ENCODE measurements around the gene HAAO.

Gene HAAO

GRCh38 chr2:42794271-42795046, 2.1 kb upstream of the HAAO start:
- DNase-seq (ENCODE audit: low read depth in 3 of 3, low spot score in 1 of 3), result no peak

- DNase-seq (ENCODE audit: low read depth in 3 of 3, low spot score in 1 of 3), result no peak
Observed at GRCh38 chr2:42793334-42794270, 1.2 kb upstream of the HAAO start.

GRCh38 chr2:42792087-42792582, 248 bp downstream of the HAAO start:
- no peak for DNase-seq (ENCODE audit: low read depth in 3 of 3, low spot score in 1 of 3)

- DNase-seq (ENCODE audit: low read depth in 3 of 3, low spot score in 1 of 3), result no peak
Observed at GRCh38 chr2:42791606-42792005, 777 bp downstream of the HAAO start.

- no peak for DNase-seq (ENCODE audit: low read depth in 3 of 3, low spot score in 1 of 3)
Observed at GRCh38 chr2:42789751-42790150, 2.6 kb downstream of the HAAO start.

GRCh38 chr2:42788882-42789281, 3.5 kb downstream of the HAAO start:
- DNase-seq (ENCODE audit: low read depth in 3 of 3, low spot score in 1 of 3), result no peak

- no peak for DNase-seq (ENCODE audit: low read depth in 3 of 3, low spot score in 1 of 3)
Observed at GRCh38 chr2:42788478-42788793, 3.9 kb downstream of the HAAO start.

- no peak for DNase-seq (ENCODE audit: low read depth in 3 of 3, low spot score in 1 of 3)
Observed at GRCh38 chr2:42787788-42788477, 4.5 kb downstream of the HAAO start.

GRCh38 chr2:42787424-42787787, 5.0 kb downstream of the HAAO start:
- no peak for DNase-seq (ENCODE audit: low read depth in 3 of 3, low spot score in 1 of 3)

GRCh38 chr2:42786561-42787345, 5.6 kb downstream of the HAAO start:
- no peak for DNase-seq (ENCODE audit: low read depth in 3 of 3, low spot score in 1 of 3)

GRCh38 chr2:42784204-42784880, 8.0 kb downstream of the HAAO start:
- no peak for DNase-seq (ENCODE audit: low read depth in 3 of 3, low spot score in 1 of 3)

- DNase-seq (ENCODE audit: low read depth in 3 of 3, low spot score in 1 of 3), result no peak
Observed at GRCh38 chr2:42783511-42783910, 8.9 kb downstream of the HAAO start.

- no peak for DNase-seq (ENCODE audit: low read depth in 3 of 3, low spot score in 1 of 3)
Observed at GRCh38 chr2:42781181-42781580, 11.2 kb downstream of the HAAO start.

GRCh38 chr2:42777883-42778805, 14.2 kb downstream of the HAAO start:
- no peak for DNase-seq (ENCODE audit: low read depth in 3 of 3, low spot score in 1 of 3)

- no peak for DNase-seq (ENCODE audit: low read depth in 3 of 3, low spot score in 1 of 3)
Observed at GRCh38 chr2:42775810-42776209, 16.6 kb downstream of the HAAO start.

GRCh38 chr2:42775186-42775585, 17.2 kb downstream of the HAAO start:
- no peak for DNase-seq (ENCODE audit: low read depth in 3 of 3, low spot score in 1 of 3)

GRCh38 chr2:42771546-42772153, 20.7 kb downstream of the HAAO start:
- no peak for DNase-seq (ENCODE audit: low read depth in 3 of 3, low spot score in 1 of 3)

GRCh38 chr2:42770288-42771131, 21.9 kb downstream of the HAAO start:
- no peak for DNase-seq (ENCODE audit: low read depth in 3 of 3, low spot score in 1 of 3)

All from stimulated activated CD4-positive, alpha-beta T cell treated with anti-CD3 and anti-CD28 coated beads, TNF-alpha, amount 100 ng/mL, for 1 hour (primary cell).